HepG2 (cell line): Measurements from ENCODE around the gene DSG4.

Source experiments
- CBX1 ChIP-seq: IDR thresholded peaks from one replicate; pipeline ENCODE4 v1.6.1; 2016; ENCODE audit warnings: antibody characterized with exemption, low read depth
- CTCF ChIP-seq: sonication (generic); formaldehyde crosslinking; IDR thresholded peaks from 2 replicates; pipeline ENCODE4 v1.5.0; 2020; ENCODE audit warnings: mild to moderate bottlenecking, missing genetic modification reagents, moderate library complexity
- FOXO1 ChIP-seq: sonication (generic); formaldehyde crosslinking; IDR thresholded peaks from 2 replicates; pipeline ENCODE4 v1.4.0; 2020; ENCODE audit warnings: missing genetic modification reagents
- GMEB1 ChIP-seq: sonication (generic); formaldehyde crosslinking; IDR thresholded peaks from 2 replicates; pipeline ENCODE4 v1.5.1; 2020; ENCODE audit warnings: missing genetic modification reagents, mild to moderate bottlenecking, borderline replicate concordance
- JARID2 ChIP-seq: sonication (generic); formaldehyde crosslinking; IDR thresholded peaks from 2 replicates; pipeline ENCODE4 v1.8.1; 2023; ENCODE audit warnings: missing genetic modification reagents, inconsistent platforms; ENCODE audit not compliant: insufficient replicate concordance
- JUN ChIP-seq: sonication (generic); formaldehyde crosslinking; IDR thresholded peaks from 2 replicates; pipeline ENCODE4 v1.4.0; 2020; ENCODE audit warnings: mild to moderate bottlenecking, missing genetic modification reagents
- NFIC ChIP-seq: IDR thresholded peaks from 2 replicates; pipeline ENCODE4 v1.6.1; 2012; ENCODE audit warnings: mild to moderate bottlenecking, low read length, inconsistent platforms
- NR3C1 ChIP-seq: sonication (generic); formaldehyde crosslinking; IDR thresholded peaks from 2 replicates; pipeline ENCODE4 v1.4.0; 2020; ENCODE audit warnings: missing genetic modification reagents
- POLR2A ChIP-seq, 2 experiments: IDR thresholded peaks; 2 replicates each; pipeline ENCODE4 v1.6.1; 2011; ENCODE audit warnings: low read depth in 2 of 2, low read length in 2 of 2, mild to moderate bottlenecking in 1 of 2, moderate library complexity in 1 of 2; ENCODE audit not compliant: insufficient read depth in 1 of 2
- SIX1 ChIP-seq: sonication (generic); formaldehyde crosslinking; IDR thresholded peaks from 2 replicates; pipeline ENCODE4 v1.4.0; 2020; ENCODE audit warnings: missing genetic modification reagents, borderline replicate concordance
- SRSF9 ChIP-seq: fragments of 200-400 bp; formaldehyde crosslinking; IDR thresholded peaks from 2 replicates; pipeline ENCODE4 v1.6.1; 2018; ENCODE audit warnings: borderline replicate concordance, mild to moderate bottlenecking, low read depth, low read length; ENCODE audit not compliant: insufficient read depth, poor library complexity, severe bottlenecking
- TF ChIP-seq, protein P1 (sequence below): sonication (generic); formaldehyde crosslinking; IDR thresholded peaks from 2 replicates; pipeline ENCODE4 v1.4.0; 2020; ENCODE audit warnings: missing genetic modification reagents
- TF ChIP-seq, protein P2 (sequence below): sonication (generic); formaldehyde crosslinking; IDR thresholded peaks from 2 replicates; pipeline ENCODE4 v1.4.0; 2020; ENCODE audit warnings: missing genetic modification reagents, borderline replicate concordance

DNA sequence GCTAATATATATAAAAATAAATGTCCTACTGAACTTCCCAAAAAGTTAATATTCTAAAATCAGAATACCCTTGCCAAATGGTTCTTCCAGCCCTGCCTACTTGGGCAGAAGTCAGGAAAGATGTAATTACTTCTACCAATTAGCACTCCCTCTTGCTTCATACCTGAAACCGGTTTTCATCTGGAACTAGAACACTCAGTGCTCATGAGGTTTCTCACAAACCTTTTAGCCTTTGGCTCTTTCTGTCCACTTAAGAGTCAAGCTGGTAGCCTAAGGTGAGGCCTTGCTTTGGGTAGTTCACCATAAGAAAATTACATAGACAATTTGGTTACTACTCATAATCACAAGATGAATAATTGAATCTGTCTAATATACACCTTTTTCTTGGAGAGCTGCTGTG lies 75.0 kb downstream of the DSG4 start:
- TF ChIP-seq CTCF (CRISPR knock-in tag) (no peak), JARID2 (CRISPR knock-in tag) (no peak), SRSF9 (no peak), CBX1 (no peak), POLR2A (IDR thresholded peaks at IDR 0.05; ENCODE audit: insufficient read depth in 1 of 2, low read depth in 2 of 2, low read length in 2 of 2) (no peak), GMEB1 (CRISPR knock-in tag) (no peak), SIX1 (CRISPR knock-in tag) (no peak), NR3C1 (CRISPR knock-in tag) (no peak), FOXO1 (CRISPR knock-in tag) (no peak), JUN (CRISPR knock-in tag) (no peak), NFIC (no peak)
- TF ChIP-seq, protein P1, sequence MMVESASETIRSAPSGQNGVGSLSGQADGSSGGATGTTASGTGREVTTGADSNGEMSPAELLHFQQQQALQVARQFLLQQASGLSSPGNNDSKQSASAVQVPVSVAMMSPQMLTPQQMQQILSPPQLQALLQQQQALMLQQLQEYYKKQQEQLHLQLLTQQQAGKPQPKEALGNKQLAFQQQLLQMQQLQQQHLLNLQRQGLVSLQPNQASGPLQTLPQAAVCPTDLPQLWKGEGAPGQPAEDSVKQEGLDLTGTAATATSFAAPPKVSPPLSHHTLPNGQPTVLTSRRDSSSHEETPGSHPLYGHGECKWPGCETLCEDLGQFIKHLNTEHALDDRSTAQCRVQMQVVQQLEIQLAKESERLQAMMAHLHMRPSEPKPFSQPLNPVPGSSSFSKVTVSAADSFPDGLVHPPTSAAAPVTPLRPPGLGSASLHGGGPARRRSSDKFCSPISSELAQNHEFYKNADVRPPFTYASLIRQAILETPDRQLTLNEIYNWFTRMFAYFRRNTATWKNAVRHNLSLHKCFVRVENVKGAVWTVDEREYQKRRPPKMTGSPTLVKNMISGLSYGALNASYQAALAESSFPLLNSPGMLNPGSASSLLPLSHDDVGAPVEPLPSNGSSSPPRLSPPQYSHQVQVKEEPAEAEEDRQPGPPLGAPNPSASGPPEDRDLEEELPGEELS (CRISPR knock-in tag), result no peak
- TF ChIP-seq, protein P2, sequence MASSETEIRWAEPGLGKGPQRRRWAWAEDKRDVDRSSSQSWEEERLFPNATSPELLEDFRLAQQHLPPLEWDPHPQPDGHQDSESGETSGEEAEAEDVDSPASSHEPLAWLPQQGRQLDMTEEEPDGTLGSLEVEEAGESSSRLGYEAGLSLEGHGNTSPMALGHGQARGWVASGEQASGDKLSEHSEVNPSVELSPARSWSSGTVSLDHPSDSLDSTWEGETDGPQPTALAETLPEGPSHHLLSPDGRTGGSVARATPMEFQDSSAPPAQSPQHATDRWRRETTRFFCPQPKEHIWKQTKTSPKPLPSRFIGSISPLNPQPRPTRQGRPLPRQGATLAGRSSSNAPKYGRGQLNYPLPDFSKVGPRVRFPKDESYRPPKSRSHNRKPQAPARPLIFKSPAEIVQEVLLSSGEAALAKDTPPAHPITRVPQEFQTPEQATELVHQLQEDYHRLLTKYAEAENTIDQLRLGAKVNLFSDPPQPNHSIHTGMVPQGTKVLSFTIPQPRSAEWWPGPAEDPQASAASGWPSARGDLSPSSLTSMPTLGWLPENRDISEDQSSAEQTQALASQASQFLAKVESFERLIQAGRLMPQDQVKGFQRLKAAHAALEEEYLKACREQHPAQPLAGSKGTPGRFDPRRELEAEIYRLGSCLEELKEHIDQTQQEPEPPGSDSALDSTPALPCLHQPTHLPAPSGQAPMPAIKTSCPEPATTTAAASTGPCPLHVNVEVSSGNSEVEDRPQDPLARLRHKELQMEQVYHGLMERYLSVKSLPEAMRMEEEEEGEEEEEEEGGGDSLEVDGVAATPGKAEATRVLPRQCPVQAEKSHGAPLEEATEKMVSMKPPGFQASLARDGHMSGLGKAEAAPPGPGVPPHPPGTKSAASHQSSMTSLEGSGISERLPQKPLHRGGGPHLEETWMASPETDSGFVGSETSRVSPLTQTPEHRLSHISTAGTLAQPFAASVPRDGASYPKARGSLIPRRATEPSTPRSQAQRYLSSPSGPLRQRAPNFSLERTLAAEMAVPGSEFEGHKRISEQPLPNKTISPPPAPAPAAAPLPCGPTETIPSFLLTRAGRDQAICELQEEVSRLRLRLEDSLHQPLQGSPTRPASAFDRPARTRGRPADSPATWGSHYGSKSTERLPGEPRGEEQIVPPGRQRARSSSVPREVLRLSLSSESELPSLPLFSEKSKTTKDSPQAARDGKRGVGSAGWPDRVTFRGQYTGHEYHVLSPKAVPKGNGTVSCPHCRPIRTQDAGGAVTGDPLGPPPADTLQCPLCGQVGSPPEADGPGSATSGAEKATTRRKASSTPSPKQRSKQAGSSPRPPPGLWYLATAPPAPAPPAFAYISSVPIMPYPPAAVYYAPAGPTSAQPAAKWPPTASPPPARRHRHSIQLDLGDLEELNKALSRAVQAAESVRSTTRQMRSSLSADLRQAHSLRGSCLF (CRISPR knock-in tag), result no peak
